ENCODE measurements around the gene FASTKD3. TPM values are rescaled to one million over a fixed set of nuclear protein-coding genes. Genes with fewer than 3 reads are reported as not detected.

Gene FASTKD3
- total RNA-seq, 1 donor from 2014 or later, result 14.3 TPM

- DNase-seq, result no peak
Observed at GRCh38 chr5:7849681-7850394, 19.0 kb downstream of the FASTKD3 start.

- no peak for DNase-seq
Observed at GRCh38 chr5:7848296-7848695, 20.5 kb downstream of the FASTKD3 start.

- DNase-seq, result no peak
Observed at GRCh38 chr5:7846327-7846726, 22.5 kb downstream of the FASTKD3 start.

- DNase-seq, result no peak
Observed at GRCh38 chr5:7845557-7845956, 23.3 kb downstream of the FASTKD3 start.

- no peak for DNase-seq
Observed at GRCh38 chr5:7844901-7845300, 23.9 kb downstream of the FASTKD3 start.

- no peak for DNase-seq
Observed at GRCh38 chr5:7842531-7842930, 26.3 kb downstream of the FASTKD3 start.

GRCh38 chr5:7837403-7837802 is 31.4 kb downstream of the FASTKD3 start:
- DNase-seq, result no peak

GRCh38 chr5:7834982-7835381 is 33.8 kb downstream of the FASTKD3 start:
- DNase-seq, result no peak

- no peak for DNase-seq
Observed at GRCh38 chr5:7828269-7828668, 40.6 kb downstream of the FASTKD3 start.

- DNase-seq, result no peak
Observed at GRCh38 chr5:7827610-7828009, 41.2 kb downstream of the FASTKD3 start.

GRCh38 chr5:7825630-7826029 is 43.2 kb downstream of the FASTKD3 start:
- DNase-seq, result no peak

- no peak for DNase-seq
Observed at GRCh38 chr5:7824995-7825394, 43.8 kb downstream of the FASTKD3 start.

- no peak for DNase-seq
Observed at GRCh38 chr5:7823594-7823993, 45.2 kb downstream of the FASTKD3 start.

- DNase-seq, result no peak
Observed at GRCh38 chr5:7822449-7822848, 46.4 kb downstream of the FASTKD3 start.

- DNase-seq, result no peak
Observed at GRCh38 chr5:7816535-7816901, 52.3 kb downstream of the FASTKD3 start.

GRCh38 chr5:7815892-7816534 is 52.8 kb downstream of the FASTKD3 start:
- peak; percentile 67 for DNase-seq

- no peak for DNase-seq
Observed at GRCh38 chr5:7814816-7815215, 54.0 kb downstream of the FASTKD3 start.

GRCh38 chr5:7813576-7813975 is 55.3 kb downstream of the FASTKD3 start:
- DNase-seq, result no peak

- no peak for DNase-seq
Observed at GRCh38 chr5:7813007-7813406, 55.8 kb downstream of the FASTKD3 start.

GRCh38 chr5:7811715-7812114 is 57.1 kb downstream of the FASTKD3 start:
- DNase-seq, result no peak

Measured in dermis blood vessel endothelial cell (primary cell).